Muscle of leg (tissue), 11 donors: ENCODE results near the gene STK31. TPM values are rescaled to one million over a fixed set of nuclear protein-coding genes. Genes with fewer than 3 reads are reported as not detected.
"Not testable (repeated sequence)": the region's sequence is repeated elsewhere in the genome, so short reads cannot be mapped to it uniquely, and the experiment has no call there.

Experiments
- DNase-seq: peaks from one replicate; pipeline ENCODE4 v3.0.0; 2013
- H3K27ac ChIP-seq: one replicate; pipeline ENCODE4 v1.5.1; 2013; ENCODE audit warnings: mild to moderate bottlenecking, low read length, control low read depth
- H3K27me3 ChIP-seq: one replicate; pipeline ENCODE4 v1.6.1; 2013; ENCODE audit warnings: low read length; ENCODE audit not compliant: control insufficient read depth, insufficient read depth
- H3K36me3 ChIP-seq: one replicate; pipeline ENCODE4 v1.6.1; 2013; ENCODE audit warnings: low read length; ENCODE audit not compliant: control insufficient read depth, insufficient read depth
- H3K4me1 ChIP-seq: one replicate; pipeline ENCODE4 v1.6.1; 2013; ENCODE audit warnings: low read length; ENCODE audit not compliant: control insufficient read depth, insufficient read depth
- H3K4me3 ChIP-seq: one replicate; pipeline ENCODE4 v1.5.1; 2013; ENCODE audit warnings: low read length, control low read depth
- H3K9me3 ChIP-seq: replicated peaks from 2 replicates; pipeline ENCODE4 v1.6.1; 2013; ENCODE audit warnings: low read depth, low read length; ENCODE audit not compliant: control insufficient read depth
- WGBS: methylation state at CpG from one replicate; pipeline ENCODE4 v1.1.5; 2013; ENCODE audit warnings: missing lambda C conversion rate; ENCODE audit not compliant: insufficient coverage; 5-methylcytosine and 5-hydroxymethylcytosine counted together
- polyA plus RNA-seq, 8 donors: library from polyadenylated mRNA; unstranded; fragments of 120-200 nt; gene quantifications; one replicate each; pipeline versions ENCODE4 v1.2.1 to v1.2.3, GENCODE V29; 2013; ENCODE audit warnings: inconsistent platforms in 1 of 8, low replicate concordance in 1 of 8; ENCODE audit not compliant: insufficient read length in 8 of 8, insufficient read depth in 1 of 8
- total RNA-seq: library from RNA; stranded (reverse); fragments of 120-200 nt; gene quantifications from one replicate; pipeline ENCODE4 v1.2.4, GENCODE V29; 2013

The STK31 gene
- total and polyA plus RNA-seq, 9 donors, result 0.40 to 3.0 (median 1.0) TPM

DNA sequence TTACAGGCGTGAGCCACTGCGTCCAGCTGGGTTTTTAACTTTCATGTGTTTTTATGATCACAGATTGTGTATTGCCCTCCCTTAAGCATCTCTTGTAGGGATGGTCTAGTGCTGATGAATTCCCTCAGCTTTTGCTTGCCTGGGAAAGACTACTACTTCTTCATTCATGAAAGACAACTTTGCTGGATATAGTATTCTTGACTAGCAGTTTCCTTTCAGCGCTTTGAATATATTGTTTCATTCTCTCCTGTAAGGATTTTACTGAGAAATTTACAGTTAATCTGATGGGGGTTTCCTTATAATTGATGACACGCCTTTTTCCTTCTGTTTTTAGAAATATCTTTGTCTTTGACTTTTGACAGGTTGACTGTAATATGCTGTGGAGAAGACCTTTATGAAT, 33.2 kb downstream of the STK31 start:
- H3K36me3 ChIP-seq, result no peaks in the 10 kb centered on the region

DNA sequence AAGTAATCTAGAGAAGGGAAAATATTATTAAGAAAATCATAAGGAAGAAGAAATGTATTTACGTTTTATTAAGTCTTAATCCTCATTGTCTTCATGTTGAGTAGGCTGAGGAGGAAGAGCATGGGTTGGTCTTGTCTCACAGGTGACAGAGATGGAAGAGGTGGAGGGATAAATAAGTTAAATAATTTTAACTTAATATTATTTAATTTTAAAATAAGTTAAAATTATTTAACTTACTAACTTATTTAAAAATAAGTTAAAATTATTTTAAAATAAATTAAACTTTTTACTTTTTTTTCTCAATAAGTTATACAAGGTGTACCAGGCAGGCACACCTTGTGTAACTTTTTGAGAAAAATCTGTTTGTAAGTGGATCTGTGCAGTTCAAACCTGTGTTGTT, 36.6 kb downstream of the STK31 start:
- no peaks in the 10 kb centered on the region for H3K36me3 ChIP-seq
- peaks cover 11% of the 10 kb centered on the region for H3K9me3 ChIP-seq
- no peaks in the 10 kb centered on the region for H3K4me1 ChIP-seq
- no peak overlapping the region for H3K4me3 ChIP-seq
- H3K27ac ChIP-seq, result no peak overlapping the region
- DNase-seq, result no peak
- H3K27me3 ChIP-seq, result no peaks in the 10 kb centered on the region
- WGBS, result no CpG with 5 or more reads among the region's 1 CpG

More for the DNA sequence above, 33.2 kb downstream of the STK31 start:
- Histone ChIP-seq H3K27me3 (no peaks in the 10 kb centered on the region), H3K9me3 (peaks cover 11% of the 10 kb centered on the region), H3K4me3 (no peak overlapping the region), H3K27ac (no peak overlapping the region), H3K4me1 (no peaks in the 10 kb centered on the region)
- whole genome bisulfite sequencing, result no CpG with 5 or more reads among the region's 4 CpGs
- DNase-seq, result no peak

DNA sequence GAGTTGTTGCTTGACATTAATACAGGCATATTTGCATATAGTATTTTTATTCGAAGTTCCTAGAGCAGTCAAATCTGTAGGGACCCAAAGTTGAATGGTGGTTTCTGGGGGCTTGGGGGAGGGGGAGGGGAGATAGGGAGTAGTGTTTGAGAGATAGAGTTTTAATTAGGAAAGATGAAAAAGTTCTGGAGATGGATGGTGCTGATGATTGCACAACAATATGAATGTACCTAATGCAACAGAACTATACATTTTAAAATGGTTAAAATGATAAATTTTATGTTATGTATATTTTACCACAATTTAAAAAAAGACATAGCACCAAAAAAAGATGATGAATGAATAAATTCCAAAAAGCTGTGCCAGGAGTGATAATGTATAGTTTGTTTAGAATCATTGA, 41.8 kb downstream of the STK31 start:
- no CpG with 5 or more reads among the region's 1 CpG for WGBS
- no peak overlapping the region for H3K27ac ChIP-seq

GRCh38 chr7:23758839-23759238, 48.8 kb downstream of the STK31 start:
- whole genome bisulfite sequencing, result no CpG with 5 or more reads among the region's 3 CpGs
- DNase-seq, H3K36me3 ChIP-seq, H3K9me3 ChIP-seq, H3K4me3 ChIP-seq, H3K4me1 ChIP-seq, H3K27me3 ChIP-seq, H3K27ac ChIP-seq: not testable (repeated sequence)

More for the DNA sequence above, 41.8 kb downstream of the STK31 start:
- H3K27me3 ChIP-seq, result no peaks in the 10 kb centered on the region
- H3K36me3 ChIP-seq, result no peaks in the 10 kb centered on the region
- H3K4me3 ChIP-seq, result no peak overlapping the region
- H3K4me1 ChIP-seq, result no peaks in the 10 kb centered on the region
- H3K9me3 ChIP-seq, result no peaks in the 10 kb centered on the region
- no peak for DNase-seq

DNA sequence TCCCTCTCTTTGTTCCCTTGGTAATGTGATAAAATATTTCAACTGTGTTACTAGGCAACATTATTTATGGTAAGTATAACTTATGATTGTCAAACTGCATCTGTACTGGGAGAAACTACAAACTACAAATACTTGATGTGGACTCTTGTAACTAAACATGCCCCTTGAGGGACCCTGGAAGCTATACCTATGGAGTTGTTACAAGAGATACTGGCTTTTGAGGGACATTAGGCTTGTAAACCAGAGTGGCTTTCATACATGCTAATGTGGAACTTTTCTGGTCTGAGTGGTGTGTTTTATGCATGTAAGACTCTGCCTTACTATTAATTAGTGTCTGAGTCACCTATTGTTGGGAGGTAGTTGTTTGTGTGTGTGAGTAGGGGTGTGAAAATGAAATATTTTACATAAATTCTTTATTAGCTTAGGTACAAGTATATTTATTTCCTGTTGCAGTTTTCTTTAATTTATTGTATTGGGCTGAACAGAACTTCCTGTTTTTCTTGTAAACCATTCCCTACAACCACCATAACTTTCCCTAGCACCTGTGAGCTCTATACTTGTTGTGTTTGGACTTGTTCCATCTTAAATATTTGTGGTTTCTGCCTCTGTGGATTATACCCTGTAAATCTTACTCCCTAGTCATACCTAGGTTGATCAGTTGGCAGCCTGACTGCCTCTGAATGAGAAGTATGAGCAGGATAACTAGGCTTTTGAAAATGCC, 49.8 kb downstream of the STK31 start:
- DNase-seq, result no peak
- H3K36me3 ChIP-seq, result no peaks in the 10 kb centered on the region

GRCh38 chr7:23765943-23766342, 55.9 kb downstream of the STK31 start:
- Histone ChIP-seq H3K27me3 (no peaks in the 10 kb centered on the region), H3K4me3 (no peak overlapping the region), H3K36me3 (no peaks in the 10 kb centered on the region), H3K9me3 (no peaks in the 10 kb centered on the region), H3K4me1 (no peaks in the 10 kb centered on the region), H3K27ac (no peak overlapping the region)
- DNase-seq, result no peak
- WGBS, result no CpG with 5 or more reads among the region's 3 CpGs

More for the DNA sequence above, 49.8 kb downstream of the STK31 start:
- Histone ChIP-seq H3K27me3 (no peaks in the 10 kb centered on the region), H3K27ac (no peak overlapping the region), H3K9me3 (no peaks in the 10 kb centered on the region), H3K4me3 (no peak overlapping the region), H3K4me1 (no peaks in the 10 kb centered on the region)

DNA sequence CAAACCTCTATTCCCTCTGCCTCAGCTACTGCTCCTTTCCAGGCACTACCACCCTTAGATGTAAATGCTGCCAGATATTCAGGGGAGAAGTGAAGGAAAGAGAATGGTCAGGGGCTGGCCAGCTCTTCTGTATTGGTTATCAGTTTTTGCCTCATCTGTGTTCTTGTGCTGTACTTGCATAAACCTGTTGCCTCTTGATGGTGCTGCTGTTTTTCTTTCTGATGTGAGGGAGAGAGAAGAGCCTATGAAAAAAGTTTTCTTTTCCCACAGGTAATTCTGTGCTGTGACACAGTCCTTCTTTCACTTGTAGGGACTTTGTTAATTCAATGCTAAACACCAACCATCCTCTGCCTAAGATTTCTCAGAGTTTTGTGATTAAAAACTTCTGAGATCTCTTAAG, 57.5 kb downstream of the STK31 start:
- no peak overlapping the region for H3K4me3 ChIP-seq
- no peak for DNase-seq
- H3K27ac ChIP-seq, result no peak overlapping the region
- no peaks in the 10 kb centered on the region for H3K9me3 ChIP-seq
- H3K27me3 ChIP-seq, result no peaks in the 10 kb centered on the region
- no peaks in the 10 kb centered on the region for H3K36me3 ChIP-seq
- H3K4me1 ChIP-seq, result no peaks in the 10 kb centered on the region

GRCh38 chr7:23768022-23768421, 58.0 kb downstream of the STK31 start:
- WGBS, result no CpG with 5 or more reads among the region's 3 CpGs
- H3K36me3 ChIP-seq, result no peaks in the 10 kb centered on the region
- H3K27me3 ChIP-seq, result no peaks in the 10 kb centered on the region

DNA sequence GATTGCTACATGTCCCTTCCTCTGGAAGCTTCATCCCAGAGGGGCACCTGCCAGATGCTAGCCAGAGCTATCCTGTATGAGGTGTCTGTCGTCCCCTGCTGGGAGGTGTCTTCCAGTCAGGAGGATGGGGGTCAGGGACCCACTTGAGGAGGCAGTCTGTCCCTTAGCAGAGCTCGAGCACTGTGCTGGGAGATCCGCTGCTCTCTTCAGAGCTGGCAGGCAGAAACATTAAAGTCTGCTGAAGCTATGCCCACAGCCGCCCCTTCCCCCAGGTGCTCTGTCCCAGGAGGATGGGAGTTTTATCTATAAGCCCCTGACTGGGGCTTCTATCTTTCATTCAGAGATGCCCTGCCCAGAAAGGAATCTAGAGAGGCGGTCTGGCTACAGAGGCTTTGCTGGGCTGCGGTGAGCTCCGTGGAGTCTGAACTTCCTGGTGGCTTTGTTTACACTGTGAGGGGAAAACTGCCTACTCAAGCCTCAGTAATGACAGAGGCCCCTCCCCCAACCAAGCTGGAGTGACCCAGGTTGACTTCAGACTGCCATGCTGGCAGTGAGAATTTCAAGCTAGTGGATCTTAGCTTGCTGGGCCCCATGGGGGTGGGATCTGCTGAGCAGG, 69.3 kb downstream of the STK31 start:
- not testable (repeated sequence) for H3K9me3 ChIP-seq, H3K4me1 ChIP-seq, H3K27ac ChIP-seq, H3K27me3 ChIP-seq, H3K4me3 ChIP-seq, DNase-seq, H3K36me3 ChIP-seq
- 83% methylated on average over 6 of the region's 7 CpGs for WGBS

More at GRCh38 chr7:23768022-23768421, 58.0 kb downstream of the STK31 start:
- Histone ChIP-seq H3K27ac (no peak overlapping the region), H3K4me3 (no peak overlapping the region), H3K4me1 (no peaks in the 10 kb centered on the region), H3K9me3 (no peaks in the 10 kb centered on the region)
- no peak for DNase-seq

- H3K4me3 ChIP-seq, result no peak overlapping the region
- no peaks in the 10 kb centered on the region for H3K4me1 ChIP-seq
- H3K9me3 ChIP-seq, result no peaks in the 10 kb centered on the region
- H3K27ac ChIP-seq, result no peak overlapping the region
- no peaks in the 10 kb centered on the region for H3K36me3 ChIP-seq
- 81% methylated on average over 3 of the region's 5 CpGs for WGBS
- no peak for DNase-seq
- H3K27me3 ChIP-seq, result no peaks in the 10 kb centered on the region
Measured at GRCh38 chr7:23783115-23783514, 73.1 kb downstream of the STK31 start.
